ENCODE results near the gene FOXL2. TPM values are rescaled to one million over a fixed set of nuclear protein-coding genes. Genes with fewer than 3 reads are reported as not detected.
A peak's percentile ranks its signal among the peaks of the same experiment; 100 is the strongest.
"Not testable (repeated sequence)": the region's sequence is repeated elsewhere in the genome, so short reads cannot be mapped to it uniquely, and the experiment has no call there.

The FOXL2 gene
- total RNA-seq, 1 experiment from 2014 or later: 1.2 TPM

- DNase-seq (ENCODE audit: low spot score): no peak
Measured at GRCh38 chr3:138933068-138933668, 13.8 kb downstream of the FOXL2 start.

DNA sequence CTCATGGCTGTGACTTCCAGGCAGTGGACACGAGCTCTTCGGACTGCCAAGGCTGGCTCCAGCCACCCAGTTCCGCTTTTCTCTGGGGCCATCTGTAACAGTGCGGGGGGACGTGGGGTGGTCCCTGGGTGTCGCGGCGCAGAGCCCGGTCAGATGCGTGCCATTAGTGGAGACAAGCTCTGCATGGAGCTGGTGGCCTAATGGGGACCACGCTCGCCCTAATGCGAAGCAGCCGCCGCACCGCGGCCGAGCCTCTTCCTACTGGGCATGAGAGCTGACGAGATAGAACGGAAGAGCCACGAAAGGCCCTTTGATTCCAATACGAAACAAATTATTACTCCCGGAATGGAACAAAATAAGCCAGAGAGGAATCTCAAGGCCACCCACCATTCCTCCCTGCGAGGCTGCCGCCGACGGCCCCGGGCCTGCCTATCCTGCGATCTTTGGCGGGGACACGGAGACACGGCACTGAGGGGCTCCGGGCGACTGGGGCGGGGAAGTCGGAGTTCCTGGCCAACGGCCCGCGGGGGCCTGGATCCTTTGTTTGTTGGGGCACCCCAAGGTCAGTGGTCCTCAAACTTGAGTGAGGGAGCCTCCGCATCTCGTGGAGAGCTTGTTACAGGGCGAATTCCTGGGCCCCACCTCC, 18.1 kb downstream of the FOXL2 start:
- DNase-seq (ENCODE audit: low spot score): no peak

GRCh38 chr3:138923531-138923994, 23.4 kb downstream of the FOXL2 start:
- peak; percentile 85 for DNase-seq (ENCODE audit: low spot score)

- DNase-seq (ENCODE audit: low spot score): not testable (repeated sequence)
Measured at GRCh38 chr3:138922400-138922799, 24.5 kb downstream of the FOXL2 start.

- DNase-seq (ENCODE audit: low spot score): peak; percentile 89
Measured at GRCh38 chr3:138921316-138922292, 25.3 kb downstream of the FOXL2 start.

DNA sequence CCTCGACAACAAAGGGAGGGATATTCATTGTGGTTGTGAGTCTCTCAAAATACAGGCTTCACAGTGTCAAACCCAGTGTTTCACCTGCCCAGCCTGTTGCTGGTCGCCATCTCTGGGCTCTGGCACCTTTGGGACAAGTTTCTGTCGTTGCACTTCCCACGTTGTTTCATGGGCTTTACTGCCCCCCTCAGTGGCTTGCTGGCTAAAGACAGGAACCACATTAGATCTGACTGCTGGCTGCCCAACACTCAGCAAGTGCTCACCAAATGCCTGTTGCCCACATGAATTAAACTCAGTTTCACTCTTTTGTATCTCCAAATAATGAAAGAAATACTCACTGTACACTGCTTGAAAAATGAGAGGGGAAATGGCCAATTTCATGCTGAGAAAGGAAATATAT, 27.6 kb downstream of the FOXL2 start:
- no peak for DNase-seq (ENCODE audit: low spot score)

- peak; percentile 30 for DNase-seq (ENCODE audit: low spot score)
Measured at GRCh38 chr3:138916824-138917223, 30.1 kb downstream of the FOXL2 start.

DNA sequence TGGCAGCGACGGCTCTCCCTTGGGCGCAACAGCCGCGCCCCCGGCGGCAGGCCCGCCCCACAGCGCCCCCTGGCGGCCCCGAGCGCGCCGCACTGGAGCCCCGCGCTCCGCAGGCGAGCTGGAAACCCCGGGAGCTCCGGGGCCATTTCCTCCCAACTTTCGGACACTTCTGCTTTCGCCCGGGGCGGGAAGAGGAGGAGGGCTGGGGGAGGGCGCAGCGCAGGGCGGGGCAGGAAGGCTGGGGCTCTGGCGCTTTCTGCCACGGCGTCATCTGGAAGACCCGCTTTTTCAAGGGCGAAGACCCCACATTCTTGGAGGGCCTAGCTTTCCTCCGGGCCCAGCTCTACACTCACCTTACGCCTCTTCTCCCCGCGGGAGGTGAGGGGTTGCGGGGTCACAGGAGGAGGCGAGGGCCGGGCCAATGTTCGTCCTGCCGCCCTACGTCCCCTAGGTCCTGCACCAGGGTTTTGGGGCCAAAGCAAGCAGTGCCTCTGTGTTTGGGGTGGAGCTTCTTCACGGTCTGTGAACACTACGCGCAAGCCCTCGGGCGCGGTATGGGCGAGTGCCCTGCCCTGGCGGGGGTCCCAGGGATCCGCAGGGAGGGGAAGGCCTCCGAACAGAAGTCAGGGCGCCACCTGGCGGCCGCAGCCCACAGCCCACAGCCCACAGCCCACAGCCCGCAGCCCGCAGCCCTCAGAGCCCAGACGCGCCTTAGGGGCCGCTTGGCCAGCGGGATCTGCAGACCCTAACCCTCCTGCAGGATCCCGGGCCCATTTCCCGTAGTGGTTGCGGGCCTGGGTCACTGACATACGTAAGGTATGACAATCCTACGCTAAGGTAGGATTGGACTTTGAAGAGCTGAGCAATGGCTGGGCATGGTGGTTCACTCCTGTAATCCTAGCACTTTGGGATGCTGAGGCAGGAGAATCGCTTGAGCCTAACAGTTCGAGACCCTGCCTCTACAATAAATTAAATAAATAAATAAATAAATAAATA, 31.1 kb downstream of the FOXL2 start:
- peak; percentile 80 for DNase-seq (ENCODE audit: low spot score)

DNA sequence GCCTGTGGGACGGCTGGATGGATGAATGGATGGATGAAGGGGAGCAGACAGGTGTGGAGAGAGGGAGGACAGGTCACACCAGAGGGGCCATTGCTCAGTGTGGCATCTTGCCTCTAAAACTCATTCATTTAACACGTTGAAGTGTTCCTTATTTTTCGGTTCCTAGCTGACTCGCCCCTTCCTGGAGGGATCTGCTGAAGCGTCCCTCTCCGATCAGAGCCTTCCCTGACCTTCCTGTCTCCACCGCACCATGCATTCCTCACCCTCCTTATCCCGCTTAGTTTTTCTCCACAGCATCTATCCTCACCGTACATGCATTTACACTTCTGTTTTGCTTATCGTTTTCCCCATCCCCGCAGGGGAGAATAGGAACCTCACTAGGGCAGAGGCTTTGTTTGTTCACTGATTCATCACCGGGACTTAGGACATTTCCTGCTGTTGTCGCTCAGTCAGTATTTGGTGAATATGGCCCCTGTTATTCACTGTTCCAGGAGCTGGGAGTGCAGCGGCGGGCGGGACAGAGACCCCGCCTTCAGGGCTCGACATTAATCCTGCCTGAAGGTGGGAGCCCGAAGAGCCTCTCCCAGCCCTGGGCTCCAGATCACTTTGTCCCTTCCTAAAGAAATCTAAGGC, 32.0 kb downstream of the FOXL2 start:
- peak; percentile 74 for DNase-seq (ENCODE audit: low spot score)

GRCh38 chr3:138913766-138914165, 33.2 kb downstream of the FOXL2 start:
- no peak for DNase-seq (ENCODE audit: low spot score)

DNA sequence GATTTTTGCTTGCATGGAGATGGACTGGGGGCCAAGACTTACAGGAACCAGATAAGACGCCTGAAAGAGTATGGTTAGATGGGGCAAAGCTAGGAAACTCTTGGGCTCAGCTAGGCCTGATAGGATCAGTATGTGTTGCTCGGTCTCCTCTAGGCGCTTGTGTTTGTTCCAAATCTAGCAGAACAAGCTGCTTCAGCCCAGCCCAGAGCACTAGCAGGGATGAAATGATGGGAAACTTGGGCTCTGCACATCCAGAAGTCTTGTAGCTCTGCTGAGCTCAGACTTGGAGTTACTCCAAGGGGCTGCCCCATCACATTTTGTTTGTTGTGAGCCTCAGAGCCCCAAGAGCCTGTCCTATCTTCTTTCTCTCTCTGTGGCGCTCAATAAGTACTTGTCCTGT, 34.7 kb downstream of the FOXL2 start:
- no peak for DNase-seq (ENCODE audit: low spot score)

GRCh38 chr3:138911621-138912020, 35.3 kb downstream of the FOXL2 start:
- no peak for DNase-seq (ENCODE audit: low spot score)

DNA sequence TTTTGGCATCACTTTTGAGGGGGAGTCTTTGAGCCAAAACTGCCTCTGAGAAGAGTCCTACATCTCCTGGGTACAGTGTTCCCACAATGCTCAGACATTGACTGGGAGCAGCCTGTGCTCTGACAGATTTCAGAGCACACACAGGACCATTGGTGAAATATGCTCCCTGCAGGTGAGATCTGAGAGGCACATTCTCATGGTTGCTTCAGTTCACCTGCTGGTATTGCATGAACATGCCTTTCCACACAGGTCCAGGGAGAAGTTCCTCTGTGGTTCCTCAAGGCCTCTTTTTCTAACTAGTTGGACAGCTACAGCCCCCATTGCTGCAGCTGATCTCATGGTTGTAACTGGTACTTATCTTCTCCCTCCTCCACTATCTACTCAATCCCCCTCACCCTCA, 37.0 kb downstream of the FOXL2 start:
- DNase-seq (ENCODE audit: low spot score): no peak

DNA sequence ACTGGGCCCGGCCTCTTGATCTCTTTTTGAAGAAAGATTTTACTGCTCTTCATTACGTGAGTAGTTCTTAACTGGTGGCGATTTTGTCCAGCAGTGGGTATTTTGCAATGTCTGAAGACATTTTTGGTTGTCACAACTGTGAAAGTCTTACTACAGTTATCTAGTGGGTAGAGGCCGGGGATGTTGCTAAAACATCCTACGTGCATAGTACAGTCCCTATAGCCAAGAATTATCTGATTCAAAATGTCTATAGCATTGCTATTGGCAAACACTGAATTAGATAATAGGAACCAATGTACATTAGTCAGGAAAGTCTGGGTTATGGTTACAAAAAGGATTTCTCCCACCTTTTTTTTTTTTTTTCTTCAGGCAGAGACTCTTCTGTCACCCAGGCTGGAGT, 38.1 kb downstream of the FOXL2 start:
- no peak for DNase-seq (ENCODE audit: low spot score)

- DNase-seq (ENCODE audit: low spot score): no peak
Measured at GRCh38 chr3:138907539-138907938, 39.4 kb downstream of the FOXL2 start.

DNA sequence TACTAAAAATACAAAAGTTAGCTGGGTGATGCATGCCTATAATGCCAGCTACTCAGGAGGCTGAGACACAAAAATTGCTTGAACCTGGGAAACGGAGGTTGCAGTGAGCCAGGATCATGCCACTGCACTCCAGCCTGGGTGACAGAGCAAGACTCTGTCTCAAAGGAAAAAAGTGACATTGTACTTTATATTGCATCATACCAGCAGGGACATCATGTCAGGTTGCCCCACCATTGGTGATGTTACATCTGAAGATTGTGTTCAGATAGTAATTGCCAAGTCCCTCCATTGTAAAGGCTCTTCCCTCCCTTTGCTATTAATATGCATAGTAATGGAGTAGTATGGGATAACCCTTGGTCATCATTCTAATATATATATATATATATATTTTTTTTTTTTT, 44.8 kb downstream of the FOXL2 start:
- DNase-seq (ENCODE audit: low spot score): no peak

DNA sequence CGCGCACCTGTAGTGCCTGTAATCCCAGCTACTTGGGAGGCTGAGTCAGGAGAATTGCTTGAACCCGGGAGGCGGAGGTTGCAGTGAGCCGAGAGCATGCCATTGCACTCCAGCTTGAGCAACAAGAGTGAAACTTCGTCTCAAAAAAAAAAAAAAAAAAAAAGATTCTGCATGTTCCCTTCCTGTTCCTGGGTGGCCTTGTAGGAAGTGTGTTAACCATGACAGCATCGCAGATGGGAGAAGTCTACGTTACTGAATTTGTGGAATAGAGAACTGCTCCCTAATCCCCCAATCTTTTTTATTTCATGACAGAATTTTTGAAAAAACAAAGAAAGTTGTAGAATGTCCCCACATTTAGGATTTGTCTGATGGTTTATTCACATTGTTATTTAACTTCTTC, 45.4 kb downstream of the FOXL2 start:
- no peak for DNase-seq (ENCODE audit: low spot score)

DNA sequence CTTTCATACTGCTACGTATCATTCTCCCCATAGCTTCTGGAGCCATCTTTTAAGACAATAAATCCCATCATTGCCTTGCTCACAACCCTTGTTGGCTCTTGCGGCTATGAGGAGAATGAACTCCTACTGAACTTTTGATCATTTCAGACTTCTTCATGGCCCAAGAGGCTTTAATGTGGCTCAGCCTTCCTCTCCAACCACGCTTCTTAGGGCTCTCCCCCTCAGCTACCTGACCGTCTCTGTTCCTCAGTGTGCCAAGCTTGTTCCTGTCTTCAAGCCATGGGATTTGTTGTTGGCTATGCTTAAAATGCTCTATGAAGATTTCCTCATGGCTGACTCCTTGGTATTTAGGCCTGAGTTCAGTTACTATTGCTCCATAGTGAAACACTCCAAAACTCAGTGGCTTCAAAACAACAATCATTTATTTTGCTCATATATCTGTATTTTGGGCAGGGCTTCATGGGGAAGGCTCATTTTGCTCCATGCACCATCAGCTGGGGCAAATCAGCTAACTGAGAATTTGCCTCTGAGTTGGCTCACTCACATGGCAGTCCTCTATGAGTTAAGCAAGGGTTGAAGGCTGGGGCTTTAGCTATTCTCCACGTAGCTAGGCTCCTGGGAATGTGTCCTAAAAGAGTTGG, 47.5 kb downstream of the FOXL2 start:
- DNase-seq (ENCODE audit: low spot score): no peak

- no peak for DNase-seq (ENCODE audit: low spot score)
Measured at GRCh38 chr3:138898708-138899107, 48.2 kb downstream of the FOXL2 start.

DNA sequence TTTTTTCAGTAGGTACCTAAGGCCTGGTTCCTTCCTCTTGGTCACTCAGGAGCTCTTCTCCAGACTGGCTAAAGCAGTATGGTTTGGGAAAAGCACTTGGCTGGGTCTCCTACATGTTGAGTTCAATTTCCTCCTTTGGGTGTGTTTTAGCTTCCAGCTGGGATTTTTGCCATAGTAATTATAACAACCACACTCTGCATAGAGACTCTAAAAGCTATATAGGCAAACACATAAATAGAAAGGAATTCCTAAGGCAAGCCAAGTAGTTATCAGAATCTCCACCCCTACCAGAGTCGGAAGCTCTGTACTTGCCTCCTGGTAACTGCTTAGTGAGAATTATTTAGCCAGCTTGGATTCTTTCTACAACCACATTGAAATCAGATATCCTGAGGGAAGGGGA, 48.6 kb downstream of the FOXL2 start:
- DNase-seq (ENCODE audit: low spot score): peak; percentile 31
